Stimulated activated CD4-positive, alpha-beta T cell treated with anti-CD3 and anti-CD28 coated beads, Interleukin-2, amount 100 ng/mL, for 48 hours (primary cell): ENCODE results near the gene CRTAP.
"Not testable (repeated sequence)": the region's sequence is repeated elsewhere in the genome, so short reads cannot be mapped to it uniquely, and the experiment has no call there.

Source experiments
- DNase-seq, 2 donors: peaks; one replicate each; pipeline ENCODE4 v3.0.0-alpha.2; 2020

The CRTAP gene

GRCh38 chr3:33145221-33145900 is 31.5 kb downstream of the CRTAP start:
- DNase-seq, result no peak

- DNase-seq, result no peak
These were observed 32.2 kb downstream of the CRTAP start for GRCh38 chr3:33145901-33146580.

- DNase-seq, result no peak
These were observed 33.1 kb downstream of the CRTAP start for GRCh38 chr3:33146791-33147445.

GRCh38 chr3:33149342-33149741 is 35.5 kb downstream of the CRTAP start:
- DNase-seq, result no peak

- no peak for DNase-seq
These were observed 38.8 kb downstream of the CRTAP start for GRCh38 chr3:33152363-33153360.

GRCh38 chr3:33153782-33154181 is 40.0 kb downstream of the CRTAP start:
- DNase-seq, result no peak

- DNase-seq, result no peak
These were observed 41.5 kb downstream of the CRTAP start for GRCh38 chr3:33155301-33155700.

- no peak for DNase-seq
These were observed 45.4 kb downstream of the CRTAP start for GRCh38 chr3:33159234-33159633.

GRCh38 chr3:33159981-33160380 is 46.2 kb downstream of the CRTAP start:
- DNase-seq, result no peak

- not testable (repeated sequence) for DNase-seq
These were observed 48.8 kb downstream of the CRTAP start for GRCh38 chr3:33162621-33163020.

- DNase-seq, result no peak
These were observed 51.6 kb downstream of the CRTAP start for GRCh38 chr3:33165372-33165771.

- no peak for DNase-seq
These were observed 52.3 kb downstream of the CRTAP start for GRCh38 chr3:33166095-33166494.

- no peak for DNase-seq
These were observed 53.5 kb downstream of the CRTAP start for GRCh38 chr3:33167284-33167683.

- no peak for DNase-seq
These were observed 54.0 kb downstream of the CRTAP start for GRCh38 chr3:33167716-33168336.

- no peak for DNase-seq
These were observed 56.7 kb downstream of the CRTAP start for GRCh38 chr3:33170531-33170930.

- DNase-seq, result no peak
These were observed 57.8 kb downstream of the CRTAP start for GRCh38 chr3:33171580-33171979.

GRCh38 chr3:33173103-33173502 is 59.3 kb downstream of the CRTAP start:
- no peak for DNase-seq

- DNase-seq, result no peak
These were observed 59.9 kb downstream of the CRTAP start for GRCh38 chr3:33173672-33174071.

- no peak for DNase-seq
These were observed 60.3 kb downstream of the CRTAP start for GRCh38 chr3:33174095-33174494.

- no peak for DNase-seq
These were observed 61.0 kb downstream of the CRTAP start for GRCh38 chr3:33174711-33175414.

GRCh38 chr3:33179132-33179531 is 65.3 kb downstream of the CRTAP start:
- no peak for DNase-seq

- DNase-seq, result no peak
These were observed 67.4 kb downstream of the CRTAP start for GRCh38 chr3:33181229-33181628.
